Medulla oblongata (tissue), 1 donor: ENCODE data around the gene POLN.

ENCODE experiments used
- DNase-seq: peaks from one replicate; pipeline ENCODE4 v3.0.0-alpha.2; 2015; ENCODE audit errors: extremely low spot score

Gene POLN

DNA sequence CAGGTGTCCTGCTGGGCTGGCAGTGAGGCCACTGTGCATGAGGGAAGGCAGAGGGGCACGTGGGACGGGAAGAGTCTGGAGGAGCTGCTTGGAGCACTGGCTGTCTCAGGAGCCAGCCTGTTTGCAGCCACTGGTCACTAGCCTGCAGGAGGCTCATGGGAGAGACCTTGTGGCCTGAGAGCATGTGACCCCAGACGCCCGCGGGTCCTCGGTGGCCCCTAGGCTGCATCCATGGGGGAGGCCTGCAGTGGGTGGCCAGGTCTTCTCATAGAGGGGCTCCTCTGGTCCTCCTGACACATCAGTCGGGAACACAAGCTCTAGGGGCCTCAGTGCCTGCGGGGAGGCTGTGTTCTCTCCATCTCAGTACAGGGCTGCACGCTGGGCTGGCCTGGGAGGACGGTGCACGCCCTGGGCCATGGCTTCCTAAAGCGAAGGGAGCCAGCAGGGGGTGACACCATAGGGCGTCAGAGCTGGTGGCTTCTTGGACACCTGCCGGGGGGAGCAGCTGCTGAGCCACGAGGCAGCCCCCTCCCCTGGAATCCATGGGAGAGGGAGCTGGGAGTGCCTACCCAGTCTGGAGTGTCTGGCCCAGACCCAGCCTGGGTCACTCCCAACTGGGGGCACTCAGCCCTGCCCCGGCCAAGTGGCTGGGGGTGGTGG, 170.5 kb downstream of the POLN start:
- no peak for DNase-seq

- no peak for DNase-seq
These were observed 171.3 kb downstream of the POLN start for GRCh38 chr4:2070421-2071251.

GRCh38 chr4:2069986-2070385, 171.9 kb downstream of the POLN start:
- no peak for DNase-seq

GRCh38 chr4:2069161-2069971, 172.6 kb downstream of the POLN start:
- DNase-seq, result no peak

GRCh38 chr4:2068566-2068965, 173.4 kb downstream of the POLN start:
- no peak for DNase-seq

GRCh38 chr4:2068198-2068470, 173.8 kb downstream of the POLN start:
- DNase-seq, result no peak

DNA sequence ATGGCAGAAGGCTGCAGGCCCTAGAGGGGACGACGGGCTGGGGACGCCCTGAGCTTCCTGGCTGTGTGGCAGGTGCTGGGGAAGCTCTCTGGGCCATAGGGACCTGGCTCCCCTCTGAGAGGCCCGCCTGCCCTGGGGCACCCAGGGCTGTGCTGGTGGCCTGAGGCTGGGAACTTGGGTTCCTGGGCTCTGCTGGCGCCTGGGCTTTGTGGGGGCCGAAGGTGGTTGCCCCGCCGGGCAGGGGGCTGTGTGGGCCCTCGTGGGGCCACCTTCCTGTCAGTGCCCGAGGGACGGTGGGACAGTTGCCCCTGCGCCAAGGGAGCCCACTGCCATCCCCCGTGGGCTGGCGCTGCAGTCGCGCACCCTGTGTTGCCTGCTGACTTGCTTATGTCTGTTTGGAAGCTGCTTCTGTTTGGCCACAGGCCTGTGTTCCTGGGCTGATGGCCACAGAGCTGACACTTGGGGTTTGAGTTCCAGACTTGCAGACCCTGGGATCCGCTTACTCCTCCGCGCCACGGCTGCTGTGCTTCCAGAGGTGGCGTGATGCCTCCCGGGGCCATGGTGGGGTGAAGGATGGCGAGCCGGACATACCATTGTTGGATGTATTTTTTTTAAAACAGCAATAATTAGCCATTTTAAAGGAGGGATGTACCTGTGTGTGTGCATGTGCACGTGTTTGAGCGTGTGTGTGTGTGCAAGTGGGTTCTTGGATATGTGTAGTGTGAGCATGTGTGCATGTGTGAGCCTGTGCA, 174.3 kb downstream of the POLN start:
- peak; percentile 53 for DNase-seq

DNA sequence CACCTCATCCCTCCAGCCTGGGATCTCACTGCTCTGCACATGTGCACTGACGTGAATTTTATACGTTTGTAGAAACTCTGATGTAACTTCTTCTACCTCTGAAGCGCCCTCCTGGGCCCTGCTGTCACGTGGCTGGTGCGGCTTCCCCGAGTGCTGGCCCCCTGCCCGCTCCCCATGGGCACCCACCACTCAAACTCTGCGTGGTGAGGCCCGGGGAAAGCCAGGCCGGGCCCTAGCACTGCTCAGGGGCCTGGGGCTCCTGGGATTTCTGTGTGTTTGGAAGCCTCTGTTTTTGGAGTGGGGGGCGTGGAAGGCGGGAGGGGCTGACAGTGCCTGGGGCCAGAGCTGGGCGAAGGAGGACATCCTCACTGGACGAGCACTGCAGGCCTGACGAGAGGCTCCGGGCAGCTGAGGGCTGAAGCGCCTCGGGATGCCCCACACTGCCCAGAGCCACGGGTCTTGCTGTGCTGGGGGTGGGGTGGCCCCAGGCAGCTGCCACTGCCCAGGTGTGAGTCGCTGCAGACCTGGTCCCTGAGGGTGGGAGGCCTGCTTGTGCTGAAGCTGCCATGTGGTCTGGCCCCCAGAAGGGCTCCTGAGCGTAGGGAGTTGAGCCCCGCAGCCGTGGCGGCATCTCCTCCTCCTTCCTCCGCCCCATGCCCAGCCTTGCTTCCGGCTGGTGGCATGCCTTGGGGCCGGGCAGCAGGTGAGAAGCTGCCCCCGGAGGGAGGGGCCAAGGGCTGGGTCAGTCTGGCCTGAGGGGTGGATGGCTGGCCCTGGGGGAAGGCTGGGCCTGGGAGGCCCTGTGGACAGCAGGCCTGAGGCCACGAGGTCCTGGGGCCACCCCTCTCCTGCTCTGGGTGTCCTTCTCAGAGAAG, 175.1 kb downstream of the POLN start:
- no peak for DNase-seq

DNA sequence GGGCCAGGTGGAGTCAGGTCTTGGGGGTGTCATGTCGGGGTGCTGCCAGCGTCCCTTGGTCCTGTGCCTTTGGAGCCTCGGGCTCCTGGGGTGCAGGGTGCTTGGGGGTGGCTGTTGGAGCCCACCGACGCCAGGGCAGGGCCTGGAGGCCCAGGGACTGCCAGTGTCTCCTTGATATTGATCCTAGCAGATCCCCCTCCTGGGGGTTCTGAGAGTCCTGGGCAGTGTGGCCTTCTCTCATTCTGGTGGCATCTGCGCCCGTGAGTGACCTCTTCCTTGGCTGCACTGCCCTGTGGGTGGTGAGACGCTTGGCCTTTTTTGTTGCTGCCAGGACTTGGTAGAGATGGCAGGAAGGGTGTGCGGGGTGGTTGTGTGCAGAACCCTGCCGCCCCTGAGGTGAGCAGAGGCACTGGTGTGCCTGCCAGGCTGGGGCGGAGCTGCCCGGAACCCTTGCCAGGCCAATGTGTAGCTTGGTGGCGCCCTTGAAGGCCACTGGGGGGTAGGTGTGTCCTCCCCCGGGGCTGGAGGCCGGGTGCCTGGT, 175.8 kb downstream of the POLN start:
- no peak for DNase-seq

DNA sequence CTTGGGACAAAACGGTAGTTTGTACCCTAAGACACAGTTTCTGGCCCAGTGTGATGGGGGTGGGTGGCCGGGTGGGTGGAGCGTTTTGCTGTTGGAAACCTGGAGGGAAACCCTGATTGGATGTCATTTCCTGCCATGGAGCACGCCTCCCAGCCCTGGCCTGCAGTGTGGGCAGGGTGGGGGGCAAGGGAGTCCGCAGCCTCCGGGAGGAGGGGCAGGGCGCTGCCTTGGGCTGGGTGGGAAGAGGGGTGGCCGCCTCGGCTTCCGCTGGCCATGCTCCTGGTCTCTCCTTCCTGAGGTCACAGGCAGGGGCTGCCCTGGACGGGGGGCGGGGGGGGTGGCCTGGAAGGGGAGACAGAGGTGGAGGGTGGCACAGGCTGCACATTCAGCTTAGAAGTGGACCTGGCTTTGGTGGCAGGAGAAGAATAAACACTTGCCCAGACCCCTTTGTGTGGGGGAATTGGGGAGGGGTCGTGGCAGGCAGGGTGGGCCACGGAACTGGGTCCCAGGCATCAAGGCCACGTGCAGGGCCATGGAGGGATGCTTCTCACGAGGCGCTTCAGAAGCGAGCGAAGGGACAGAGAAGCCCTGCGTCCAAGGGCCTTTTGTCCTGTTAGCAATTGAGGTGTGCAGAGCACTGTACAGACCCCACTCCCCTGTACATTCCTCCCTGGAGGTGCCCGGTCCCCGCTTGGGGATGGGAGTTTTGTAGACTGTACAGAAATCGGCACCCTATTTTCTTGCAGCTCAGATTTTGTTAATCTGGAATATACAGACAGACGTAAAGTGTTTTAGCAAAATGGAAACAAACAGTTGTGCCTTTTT, 176.6 kb downstream of the POLN start:
- DNase-seq, result no peak

DNA sequence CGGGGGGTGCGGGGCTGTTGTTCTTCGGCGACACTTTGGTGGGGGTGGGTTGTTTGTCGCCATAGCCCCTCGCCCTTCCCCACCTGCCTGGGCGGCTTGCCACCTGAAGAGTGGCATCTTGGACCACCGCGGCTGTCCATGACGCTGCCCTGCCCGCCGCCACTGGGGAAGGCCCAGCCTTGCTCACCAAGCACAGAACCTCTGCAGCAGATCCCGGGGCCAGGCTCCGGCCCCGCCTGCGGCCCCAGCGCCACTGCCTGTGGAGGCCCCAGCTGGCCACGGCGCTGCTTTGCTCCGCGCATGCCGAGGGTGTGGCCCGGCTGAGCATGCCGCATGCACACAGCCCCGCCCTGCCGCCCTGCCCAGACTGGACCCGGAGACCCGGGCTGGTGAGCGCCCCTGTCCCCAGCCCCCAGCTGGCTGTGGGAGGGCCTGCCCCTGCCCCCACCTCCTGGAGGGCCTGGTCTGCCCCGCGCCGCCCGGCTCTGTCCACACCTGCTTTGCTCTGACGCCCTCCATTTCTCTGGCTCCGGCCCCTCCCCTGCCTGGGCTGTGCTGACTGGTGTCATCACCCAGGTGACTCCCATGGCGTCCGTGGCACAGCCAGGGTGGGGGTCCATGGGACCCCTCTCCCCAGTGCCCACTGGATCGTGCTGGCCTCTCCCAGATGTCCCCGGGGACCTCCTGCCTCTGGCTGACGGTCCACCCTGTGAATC, 177.5 kb downstream of the POLN start:
- DNase-seq, result no peak

DNA sequence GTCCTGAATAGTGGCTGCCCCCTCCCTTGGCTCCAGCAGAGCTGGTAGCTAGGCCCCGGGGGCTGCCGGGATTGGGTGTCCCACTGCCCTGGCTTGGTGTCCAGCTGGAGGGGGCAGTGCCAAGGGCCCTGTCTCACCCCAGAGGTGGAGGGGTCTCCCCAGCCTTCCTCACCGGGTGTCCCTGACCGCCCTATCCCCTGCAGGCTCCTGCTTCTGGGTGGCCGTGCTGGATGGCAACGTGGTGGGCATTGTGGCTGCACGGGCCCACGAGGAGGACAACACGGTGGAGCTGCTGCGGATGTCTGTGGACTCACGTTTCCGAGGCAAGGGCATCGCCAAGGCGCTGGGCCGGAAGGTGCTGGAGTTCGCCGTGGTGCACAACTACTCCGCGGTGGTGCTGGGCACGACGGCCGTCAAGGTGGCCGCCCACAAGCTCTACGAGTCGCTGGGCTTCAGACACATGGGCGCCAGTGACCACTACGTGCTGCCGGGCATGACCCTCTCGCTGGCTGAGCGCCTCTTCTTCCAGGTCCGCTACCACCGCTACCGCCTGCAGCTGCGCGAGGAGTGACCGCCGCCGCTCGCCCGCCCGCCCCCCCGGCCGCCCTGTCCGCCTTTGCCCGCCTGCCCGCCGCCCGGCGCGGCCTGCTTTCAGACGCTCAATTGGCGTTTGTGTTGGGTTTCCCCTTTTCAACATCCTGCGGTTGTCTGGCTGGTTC, 178.2 kb downstream of the POLN start:
- no peak for DNase-seq

DNA sequence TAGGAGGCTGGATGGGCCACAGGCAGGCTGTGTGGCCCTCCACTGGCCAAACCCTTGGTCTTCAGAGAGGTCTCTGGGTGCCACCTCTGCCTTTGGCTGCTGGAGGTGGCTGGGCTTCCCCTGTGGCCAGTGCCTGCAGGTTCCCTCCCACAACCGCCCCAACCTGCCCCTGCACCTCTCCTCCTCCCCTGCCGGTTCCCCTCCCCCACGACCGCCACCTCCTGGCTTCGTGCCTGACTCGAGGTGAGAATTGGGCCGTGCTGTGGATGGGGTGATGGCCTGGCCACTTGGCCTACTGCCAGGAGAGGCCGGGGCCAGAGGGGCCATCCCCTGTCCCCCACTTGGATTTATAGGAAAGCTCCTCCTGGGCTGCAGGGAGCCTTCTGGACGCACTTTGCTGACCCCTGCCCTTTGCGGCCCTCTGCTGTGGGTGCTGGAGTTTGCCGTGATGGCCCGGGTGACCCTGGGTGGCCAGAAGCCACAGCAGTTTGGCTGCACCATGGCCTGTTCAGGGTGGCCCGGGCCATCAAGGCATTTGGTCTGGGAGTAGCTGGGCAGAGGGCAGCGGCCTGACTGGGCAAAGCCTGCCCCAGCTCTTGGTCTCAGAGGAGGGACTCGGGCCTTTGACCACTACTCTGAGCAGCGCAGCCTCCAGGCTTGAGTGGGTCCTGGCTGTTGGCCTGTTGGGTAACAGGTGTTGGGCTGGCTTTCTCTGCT, 179.0 kb downstream of the POLN start:
- DNase-seq, result no peak

GRCh38 chr4:2062168-2062807, 179.6 kb downstream of the POLN start:
- DNase-seq, result no peak

GRCh38 chr4:2061186-2062131, 180.5 kb downstream of the POLN start:
- DNase-seq, result no peak

DNA sequence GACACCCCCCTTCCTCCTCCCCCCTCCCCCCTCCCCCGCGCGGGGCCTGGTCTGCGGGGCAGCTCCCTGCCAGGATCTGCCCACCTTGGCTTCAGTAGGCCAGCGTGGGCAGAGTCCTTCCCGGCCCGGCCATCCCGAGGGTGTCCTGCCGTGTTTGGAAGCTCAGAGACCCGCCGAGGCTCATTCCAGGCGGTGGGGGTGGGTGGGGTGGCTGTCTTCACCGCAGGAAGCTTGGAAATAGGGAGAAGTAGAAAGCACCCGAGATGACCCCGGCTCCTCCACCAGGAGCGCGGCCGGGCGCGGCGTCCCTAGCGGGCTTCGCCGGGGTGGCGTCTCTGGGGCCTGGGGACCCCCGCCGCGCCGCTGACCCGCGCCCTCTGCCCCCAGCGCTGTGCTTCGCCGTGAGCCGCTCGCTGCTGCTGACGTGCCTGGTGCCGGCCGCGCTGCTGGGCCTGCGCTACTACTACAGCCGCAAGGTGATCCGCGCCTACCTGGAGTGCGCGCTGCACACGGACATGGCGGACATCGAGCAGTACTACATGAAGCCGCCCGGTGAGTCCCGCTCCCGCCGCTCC, 181.2 kb downstream of the POLN start:
- no peak for DNase-seq
